NCI-H526 (cell line): ENCODE measurements around the gene PSMB1.
A peak's percentile ranks its signal among the peaks of the same experiment; 100 is the strongest.

Source experiments
- DNase-seq, 2 experiments: peaks; one replicate each; lab custom pipeline; 2025; lab: John Stamatoyannopoulos, UW

The PSMB1 gene

GRCh38 chr6:170552765-170553533 is at the start of gene PSMB1:
Gene PSMB1 (minus strand): TSS chr6:170553307. CDS start chr6:170553242, 65 bp downstream.
- peak; percentile 87 to 96 for DNase-seq

GRCh38 chr6:170597278-170597677 is 44.2 kb upstream of the PSMB1 start:
- no peak for DNase-seq

- no peak for DNase-seq
Measured at GRCh38 chr6:170596426-170596825, 43.3 kb upstream of the PSMB1 start.

- DNase-seq: no peak
Measured at GRCh38 chr6:170590725-170591124, 37.6 kb upstream of the PSMB1 start.

GRCh38 chr6:170584954-170585498 is 31.9 kb upstream of the PSMB1 start:
- peak in 1 of 2 experiments; percentile 53 for DNase-seq

- DNase-seq: peak; percentile 88 to 97
Measured at GRCh38 chr6:170584181-170584953, 31.3 kb upstream of the PSMB1 start, which contains the start of gene PDCD2. Gene PDCD2 (minus strand): TSS chr6:170584637. CDS start chr6:170584581, 56 bp downstream.

- peak in 1 of 2 experiments; percentile 47 for DNase-seq
Measured at GRCh38 chr6:170583756-170584180, 30.7 kb upstream of the PSMB1 start.

- no peak for DNase-seq
Measured at GRCh38 chr6:170578909-170579308, 25.8 kb upstream of the PSMB1 start.

- DNase-seq: no peak
Measured at GRCh38 chr6:170575250-170575649, 22.1 kb upstream of the PSMB1 start.

- no peak for DNase-seq
Measured at GRCh38 chr6:170572704-170573466, 19.8 kb upstream of the PSMB1 start.

- DNase-seq: no peak
Measured at GRCh38 chr6:170564936-170565530, 11.9 kb upstream of the PSMB1 start.

GRCh38 chr6:170561555-170561954 is 8.4 kb upstream of the PSMB1 start:
- DNase-seq: no peak

- no peak for DNase-seq
Measured at GRCh38 chr6:170555305-170555704, 2.2 kb upstream of the PSMB1 start.

- no peak for DNase-seq
Measured at GRCh38 chr6:170554796-170555137, 1.7 kb upstream of the PSMB1 start.

- peak; percentile 98 for DNase-seq
Measured at GRCh38 chr6:170554013-170554795, 1.1 kb upstream of the PSMB1 start, which contains the start of gene TBP. Gene TBP (plus strand): TSS chr6:170554369. CDS start chr6:170557030, 2,661 bp downstream.

- peak; percentile 67 to 77 for DNase-seq
Measured at GRCh38 chr6:170553534-170554012, 466 bp upstream of the PSMB1 start.

GRCh38 chr6:170545405-170545804 is 7.7 kb downstream of the PSMB1 start:
- peak; percentile 49 to 75 for DNase-seq

- DNase-seq: no peak
Measured at GRCh38 chr6:170542031-170542719, 10.9 kb downstream of the PSMB1 start.

GRCh38 chr6:170537329-170537728 is 15.8 kb downstream of the PSMB1 start:
- DNase-seq: no peak

GRCh38 chr6:170536671-170537070 is 16.4 kb downstream of the PSMB1 start:
- no peak for DNase-seq
